Measurements from ENCODE around the gene RASA1.

The RASA1 gene

GRCh38 chr5:87311405-87312279 is 44.0 kb downstream of the RASA1 start:
- DNase-seq (ENCODE audit: low read depth, low spot score) = no peak
- no CpG with 5 or more reads among the region's 5 CpGs for whole genome bisulfite sequencing (ENCODE audit: insufficient coverage, insufficient read length)

GRCh38 chr5:87313216-87313615 is 45.5 kb downstream of the RASA1 start:
- no peak overlapping the region for H3K27ac ChIP-seq (ENCODE audit: low read length)
- H3K36me3 ChIP-seq (ENCODE audit: control insufficient read depth, insufficient read depth, low read length) = no peaks in the 10 kb centered on the region
- WGBS (ENCODE audit: insufficient coverage, insufficient read length) = no CpG with 5 or more reads among the region's 3 CpGs
- no peak overlapping the region for H3K4me3 ChIP-seq (ENCODE audit: low read length)
- no peak for DNase-seq (ENCODE audit: low read depth, low spot score)
- H3K9me3 ChIP-seq (ENCODE audit: control insufficient read depth, insufficient read depth, low read length) = no peaks in the 10 kb centered on the region
- no peaks in the 10 kb centered on the region for H3K27me3 ChIP-seq (ENCODE audit: control insufficient read depth, insufficient read depth, low read length)
- no peaks in the 10 kb centered on the region for H3K4me1 ChIP-seq (ENCODE audit: control insufficient read depth, insufficient read depth, low read length)

More at GRCh38 chr5:87311405-87312279, 44.0 kb downstream of the RASA1 start:
- Histone ChIP-seq H3K4me1 (ENCODE audit: control insufficient read depth, insufficient read depth, low read length) (no peaks in the 10 kb centered on the region), H3K27ac (ENCODE audit: low read length) (no peak overlapping the region), H3K9me3 (ENCODE audit: control insufficient read depth, insufficient read depth, low read length) (no peaks in the 10 kb centered on the region), H3K36me3 (ENCODE audit: control insufficient read depth, insufficient read depth, low read length) (no peaks in the 10 kb centered on the region), H3K27me3 (ENCODE audit: control insufficient read depth, insufficient read depth, low read length) (no peaks in the 10 kb centered on the region), H3K4me3 (ENCODE audit: low read length) (no peak overlapping the region)

DNA sequence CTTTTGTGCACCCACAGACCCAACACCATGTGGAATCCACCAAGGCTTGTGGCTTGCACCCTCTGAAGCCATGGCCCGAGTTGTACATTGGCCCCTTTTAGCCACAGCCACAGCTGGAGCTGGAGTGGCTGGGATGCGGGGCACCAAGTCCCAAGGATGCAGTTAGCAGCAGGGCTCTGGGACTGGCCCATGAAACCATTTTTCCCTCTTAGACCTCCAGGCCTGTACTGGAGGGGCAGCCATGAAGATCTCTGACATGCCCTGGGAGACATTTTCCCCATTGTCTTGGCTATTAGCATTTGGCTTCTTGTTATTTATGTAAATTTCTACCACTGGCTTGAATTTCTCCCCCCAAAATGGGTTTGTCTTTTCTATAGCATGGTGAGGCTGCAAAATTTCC is 51.8 kb downstream of the RASA1 start:
- WGBS (ENCODE audit: insufficient coverage, insufficient read length) = no CpG with 5 or more reads among the region's 2 CpGs
- DNase-seq (ENCODE audit: low read depth, low spot score) = no peak
- no peak overlapping the region for H3K27ac ChIP-seq (ENCODE audit: low read length)
- H3K27me3 ChIP-seq (ENCODE audit: control insufficient read depth, insufficient read depth, low read length) = no peaks in the 10 kb centered on the region
- no peaks in the 10 kb centered on the region; the same call in 1 of the 2 replicates for H3K36me3 ChIP-seq (ENCODE audit: control insufficient read depth, insufficient read depth, low read length)
- H3K9me3 ChIP-seq (ENCODE audit: control insufficient read depth, insufficient read depth, low read length) = peaks cover 3% of the 10 kb centered on the region; the same call in 1 of the 2 replicates
- H3K4me3 ChIP-seq (ENCODE audit: low read length) = no peak overlapping the region
- no peaks in the 10 kb centered on the region for H3K4me1 ChIP-seq (ENCODE audit: control insufficient read depth, insufficient read depth, low read length)

DNA sequence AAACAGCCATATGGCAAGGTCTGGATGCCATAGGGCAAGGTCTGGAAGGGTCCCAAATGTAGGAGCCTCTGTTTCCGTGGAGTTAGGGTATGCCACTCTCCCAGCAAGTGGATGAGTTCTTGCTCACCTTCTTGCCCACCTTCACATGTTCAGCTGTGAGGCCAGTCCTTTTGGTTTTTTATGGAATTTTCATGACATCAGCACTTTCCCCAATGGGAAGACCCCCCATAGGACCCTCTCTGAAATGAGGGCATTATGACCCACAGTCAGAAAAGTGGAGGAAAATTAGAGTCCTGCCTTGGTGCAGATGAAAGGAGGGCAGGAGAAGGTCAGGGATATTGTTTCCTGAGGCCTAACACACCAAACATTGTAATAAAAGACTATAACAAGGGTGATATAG is 53.9 kb downstream of the RASA1 start:
- Histone ChIP-seq H3K4me1 (ENCODE audit: control insufficient read depth, insufficient read depth, low read length) (no peaks in the 10 kb centered on the region), H3K36me3 (ENCODE audit: control insufficient read depth, insufficient read depth, low read length) (no peaks in the 10 kb centered on the region; the same call in 1 of the 2 replicates), H3K9me3 (ENCODE audit: control insufficient read depth, insufficient read depth, low read length) (peaks cover 3% of the 10 kb centered on the region; the same call in 1 of the 2 replicates), H3K4me3 (ENCODE audit: low read length) (no peak overlapping the region), H3K27me3 (ENCODE audit: control insufficient read depth, insufficient read depth, low read length) (no peaks in the 10 kb centered on the region), H3K27ac (ENCODE audit: low read length) (no peak overlapping the region)
- WGBS (ENCODE audit: insufficient coverage, insufficient read length) = no CpG with 5 or more reads among the region's 1 CpG
- DNase-seq (ENCODE audit: low read depth, low spot score) = no peak

GRCh38 chr5:87322381-87322780 is 54.7 kb downstream of the RASA1 start:
- no peak overlapping the region for H3K27ac ChIP-seq (ENCODE audit: low read length)
- peaks cover 3% of the 10 kb centered on the region; the same call in 1 of the 2 replicates for H3K9me3 ChIP-seq (ENCODE audit: control insufficient read depth, insufficient read depth, low read length)
- no peaks in the 10 kb centered on the region for H3K4me1 ChIP-seq (ENCODE audit: control insufficient read depth, insufficient read depth, low read length)
- DNase-seq (ENCODE audit: low read depth, low spot score) = no peak
- H3K36me3 ChIP-seq (ENCODE audit: control insufficient read depth, insufficient read depth, low read length) = no peaks in the 10 kb centered on the region; the same call in 1 of the 2 replicates
- no peaks in the 10 kb centered on the region for H3K27me3 ChIP-seq (ENCODE audit: control insufficient read depth, insufficient read depth, low read length)
- H3K4me3 ChIP-seq (ENCODE audit: low read length) = no peak overlapping the region
- WGBS (ENCODE audit: insufficient coverage, insufficient read length) = no CpG with 5 or more reads among the region's 3 CpGs

GRCh38 chr5:87327998-87328397 is 60.3 kb downstream of the RASA1 start:
- H3K4me1 ChIP-seq (ENCODE audit: control insufficient read depth, insufficient read depth, low read length) = no peaks in the 10 kb centered on the region
- no CpG with 5 or more reads among the region's 2 CpGs for WGBS (ENCODE audit: insufficient coverage, insufficient read length)
- DNase-seq (ENCODE audit: low read depth, low spot score) = no peak

DNA sequence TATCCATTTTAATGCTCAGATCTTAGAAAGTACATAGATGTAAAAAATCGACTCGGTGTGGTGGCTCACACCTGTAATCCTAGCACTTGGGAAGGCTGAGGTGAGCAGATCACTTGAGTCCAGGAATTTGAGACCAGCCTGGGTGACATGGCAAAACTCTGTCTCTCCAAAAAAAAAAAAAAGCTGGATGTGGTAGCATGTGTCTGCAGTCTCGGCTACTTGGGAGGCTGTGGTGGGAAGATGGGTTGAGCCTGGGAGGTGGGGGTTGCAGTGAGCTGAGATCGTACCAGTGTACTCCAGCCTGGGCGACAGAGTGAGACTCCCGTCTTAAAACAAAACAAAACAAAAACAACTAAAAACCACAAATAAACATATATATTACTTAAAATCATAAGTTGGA is 61.4 kb downstream of the RASA1 start:
- H3K36me3 ChIP-seq (ENCODE audit: control insufficient read depth, insufficient read depth, low read length) = no peaks in the 10 kb centered on the region; the same call in 1 of the 2 replicates
- H3K9me3 ChIP-seq (ENCODE audit: control insufficient read depth, insufficient read depth, low read length) = no peaks in the 10 kb centered on the region
- WGBS (ENCODE audit: insufficient coverage, insufficient read length) = no CpG with 5 or more reads among the region's 6 CpGs
- no peaks in the 10 kb centered on the region for H3K27me3 ChIP-seq (ENCODE audit: control insufficient read depth, insufficient read depth, low read length)
- no peak overlapping the region for H3K27ac ChIP-seq (ENCODE audit: low read length)
- no peak overlapping the region for H3K4me3 ChIP-seq (ENCODE audit: low read length)
- no peak for DNase-seq (ENCODE audit: low read depth, low spot score)
- no peaks in the 10 kb centered on the region for H3K4me1 ChIP-seq (ENCODE audit: control insufficient read depth, insufficient read depth, low read length)

More at GRCh38 chr5:87327998-87328397, 60.3 kb downstream of the RASA1 start:
- Histone ChIP-seq H3K4me3 (ENCODE audit: low read length) (no peak overlapping the region), H3K27ac (ENCODE audit: low read length) (no peak overlapping the region), H3K9me3 (ENCODE audit: control insufficient read depth, insufficient read depth, low read length) (no peaks in the 10 kb centered on the region), H3K27me3 (ENCODE audit: control insufficient read depth, insufficient read depth, low read length) (no peaks in the 10 kb centered on the region), H3K36me3 (ENCODE audit: control insufficient read depth, insufficient read depth, low read length) (no peaks in the 10 kb centered on the region)

GRCh38 chr5:87339986-87340385 is 72.3 kb downstream of the RASA1 start:
- Histone ChIP-seq H3K4me3 (ENCODE audit: low read length) (no peak overlapping the region), H3K27ac (ENCODE audit: low read length) (no peak overlapping the region), H3K36me3 (ENCODE audit: control insufficient read depth, insufficient read depth, low read length) (no peaks in the 10 kb centered on the region), H3K9me3 (ENCODE audit: control insufficient read depth, insufficient read depth, low read length) (no peaks in the 10 kb centered on the region), H3K27me3 (ENCODE audit: control insufficient read depth, insufficient read depth, low read length) (no peaks in the 10 kb centered on the region), H3K4me1 (ENCODE audit: control insufficient read depth, insufficient read depth, low read length) (no peaks in the 10 kb centered on the region)
- DNase-seq (ENCODE audit: low read depth, low spot score) = no peak

DNA sequence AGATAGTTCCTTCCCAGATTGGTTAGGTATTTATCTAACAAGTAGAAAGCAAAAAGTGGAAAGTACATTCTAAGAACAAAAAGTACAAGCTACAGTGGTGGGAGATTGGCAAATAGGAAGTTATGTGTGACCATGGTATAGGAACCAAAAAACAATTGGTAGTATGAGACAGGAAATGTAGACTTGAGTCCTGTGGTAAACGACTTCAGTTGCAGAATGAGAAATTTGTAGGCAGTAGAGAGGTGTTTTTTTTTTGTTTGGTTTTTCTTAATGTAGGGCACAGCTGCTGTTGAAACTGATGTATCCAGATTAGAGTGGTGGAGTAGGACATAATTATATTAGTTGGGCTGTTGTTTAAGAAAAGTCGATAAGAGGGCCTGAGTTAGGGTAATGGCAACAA is 73.0 kb downstream of the RASA1 start:
- no peak overlapping the region for H3K27ac ChIP-seq (ENCODE audit: low read length)
- WGBS (ENCODE audit: insufficient coverage, insufficient read length) = no CpG with 5 or more reads among the region's 2 CpGs

DNA sequence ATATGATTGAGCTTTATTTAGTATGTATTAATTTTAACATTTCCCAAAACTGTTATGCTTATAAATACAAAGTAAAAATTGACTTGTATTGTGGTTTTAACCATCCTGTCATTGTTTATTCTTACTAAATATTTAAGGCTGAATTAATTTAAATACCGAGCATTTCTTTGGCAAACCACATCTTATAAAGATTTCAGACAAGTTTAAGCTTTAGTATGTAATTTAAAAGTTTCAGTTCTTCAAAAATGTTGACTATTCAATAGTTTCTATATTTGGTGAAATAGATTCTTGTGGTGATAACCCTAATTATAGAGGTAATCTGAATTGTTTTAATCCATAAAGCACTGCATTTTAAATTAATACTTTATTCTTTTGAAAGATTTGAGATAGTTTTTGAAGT is 79.6 kb downstream of the RASA1 start:
- no peaks in the 10 kb centered on the region for H3K4me1 ChIP-seq (ENCODE audit: control insufficient read depth, insufficient read depth, low read length)
- H3K9me3 ChIP-seq (ENCODE audit: control insufficient read depth, insufficient read depth, low read length) = no peaks in the 10 kb centered on the region
- no peak overlapping the region for H3K27ac ChIP-seq (ENCODE audit: low read length)
- DNase-seq (ENCODE audit: low read depth, low spot score) = no peak
- H3K4me3 ChIP-seq (ENCODE audit: low read length) = no peak overlapping the region
- H3K27me3 ChIP-seq (ENCODE audit: control insufficient read depth, insufficient read depth, low read length) = no peaks in the 10 kb centered on the region
- no peaks in the 10 kb centered on the region for H3K36me3 ChIP-seq (ENCODE audit: control insufficient read depth, insufficient read depth, low read length)
- no CpG with 5 or more reads among the region's 1 CpG for WGBS (ENCODE audit: insufficient coverage, insufficient read length)

More for the DNA sequence above, 73.0 kb downstream of the RASA1 start:
- no peak for DNase-seq (ENCODE audit: low read depth, low spot score)
- no peaks in the 10 kb centered on the region for H3K27me3 ChIP-seq (ENCODE audit: control insufficient read depth, insufficient read depth, low read length)
- no peaks in the 10 kb centered on the region for H3K9me3 ChIP-seq (ENCODE audit: control insufficient read depth, insufficient read depth, low read length)
- no peak overlapping the region for H3K4me3 ChIP-seq (ENCODE audit: low read length)
- no peaks in the 10 kb centered on the region for H3K36me3 ChIP-seq (ENCODE audit: control insufficient read depth, insufficient read depth, low read length)
- no peaks in the 10 kb centered on the region for H3K4me1 ChIP-seq (ENCODE audit: control insufficient read depth, insufficient read depth, low read length)

DNA sequence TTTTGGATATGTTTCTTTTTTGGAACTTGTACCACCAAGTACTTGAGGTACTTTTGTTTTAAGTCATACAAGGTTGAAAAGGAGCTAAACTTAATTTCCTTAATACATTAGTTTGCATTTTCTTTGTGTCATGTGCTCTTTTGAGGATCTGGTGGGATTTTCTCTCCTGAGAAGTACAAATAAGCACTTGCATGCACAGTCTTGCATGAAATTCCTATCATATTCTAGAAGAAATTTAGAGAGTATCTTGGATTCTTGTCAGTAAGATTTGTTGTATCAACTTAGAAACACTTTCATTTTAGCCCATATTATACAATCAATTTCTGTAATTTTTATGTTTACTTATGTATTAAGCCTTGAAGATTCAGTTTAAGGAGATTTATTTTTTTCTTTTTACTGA is 80.2 kb downstream of the RASA1 start:
- no peaks in the 10 kb centered on the region for H3K4me1 ChIP-seq (ENCODE audit: control insufficient read depth, insufficient read depth, low read length)
- H3K9me3 ChIP-seq (ENCODE audit: control insufficient read depth, insufficient read depth, low read length) = no peaks in the 10 kb centered on the region
- DNase-seq (ENCODE audit: low read depth, low spot score) = no peak
- no peak overlapping the region for H3K27ac ChIP-seq (ENCODE audit: low read length)
- H3K4me3 ChIP-seq (ENCODE audit: low read length) = no peak overlapping the region
- no peaks in the 10 kb centered on the region for H3K27me3 ChIP-seq (ENCODE audit: control insufficient read depth, insufficient read depth, low read length)
- no peaks in the 10 kb centered on the region for H3K36me3 ChIP-seq (ENCODE audit: control insufficient read depth, insufficient read depth, low read length)

Data from iPS DF 6.9 (cell line).